ENCODE data around the gene SOX14. TPM values are rescaled to one million over a fixed set of nuclear protein-coding genes. Genes with fewer than 3 reads are reported as not detected.

The SOX14 gene
- total RNA-seq, 1 donor from 2014 or later: not detected

DNA sequence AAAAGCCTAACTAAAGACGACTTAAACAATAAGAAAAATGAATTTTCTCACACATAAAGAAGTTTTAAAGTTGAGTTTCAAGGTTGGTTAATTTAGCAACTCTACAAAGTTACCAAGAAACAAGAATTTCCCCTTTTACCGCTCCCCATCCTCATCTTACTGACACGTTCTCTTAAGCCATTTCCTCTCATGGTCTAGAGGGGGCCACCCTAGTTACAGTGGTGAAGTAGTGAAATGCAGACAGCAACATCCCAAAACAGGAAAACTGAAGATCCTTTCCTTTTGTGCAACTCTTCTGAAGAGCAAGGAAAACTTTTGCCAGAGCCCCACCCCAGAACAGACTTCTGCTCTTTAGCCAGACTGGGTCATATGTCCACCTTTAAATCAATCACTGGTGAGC, 17.3 kb upstream of the SOX14 start:
- H3K4me3 Mint-ChIP-seq: no peak overlapping the region
- Histone ChIP-seq H3F3A (ENCODE audit: low read depth) (no peaks in the 10 kb centered on the region), H4K20me1 (ENCODE audit: low read depth) (no peaks in the 10 kb centered on the region), H3K36me3 (no peaks in the 10 kb centered on the region), H3K4me1 (no peaks in the 10 kb centered on the region), H3K4me3 (no peak overlapping the region), H3K4me2 (no peak overlapping the region), H3K9ac (no peak overlapping the region), H3K27me3 (peaks cover 27% of the 10 kb centered on the region), H3K9me3 (ENCODE audit: low read depth) (no peaks in the 10 kb centered on the region), H3K79me2 (ENCODE audit: low read depth) (no peaks in the 10 kb centered on the region), H2AFZ (replicated peaks) (no peak overlapping the region), H3K27ac (no peak overlapping the region)
- H3K27ac Mint-ChIP-seq: no peak overlapping the region
- H3K9me3 Mint-ChIP-seq: no peaks in the 10 kb centered on the region
- H3K36me3 Mint-ChIP-seq: no peaks in the 10 kb centered on the region
- H3K27me3 Mint-ChIP-seq (ENCODE audit: insufficient read depth, low read depth): peaks cover 4% of the 10 kb centered on the region
- TF ChIP-seq EZH2phosphoT487 (IDR thresholded peaks at IDR 0.05) (no peak), CTCF (IDR thresholded peaks at IDR 0.05) (peak; percentile 7)
- H3K4me1 Mint-ChIP-seq: no peaks in the 10 kb centered on the region
- peak; percentile 2 for DNase-seq (ENCODE audit: low spot score)

GRCh38 chr3:137759505-137759904, 4.6 kb upstream of the SOX14 start:
- H3K4me3 Mint-ChIP-seq: no peak overlapping the region
- Histone ChIP-seq H3K4me2 (no peak overlapping the region), H3F3A (ENCODE audit: low read depth) (peaks cover 32% of the 10 kb centered on the region)

GRCh38 chr3:137760341-137761098, 3.6 kb upstream of the SOX14 start:
- Histone ChIP-seq H3K27me3 (peaks cover 85% of the 10 kb centered on the region), H3K4me1 (peaks cover 46% of the 10 kb centered on the region), H4K20me1 (ENCODE audit: low read depth) (peaks cover 55% of the 10 kb centered on the region), H2AFZ (replicated peaks) (peak overlapping the region; percentile 19), H3K79me2 (ENCODE audit: low read depth) (no peaks in the 10 kb centered on the region), H3K9ac (no peak overlapping the region), H3K9me3 (ENCODE audit: low read depth) (no peaks in the 10 kb centered on the region), H3K4me2 (peak overlapping the region; percentile 76), H3K4me3 (peak overlapping the region; percentile 40), H3K36me3 (no peaks in the 10 kb centered on the region), H3F3A (ENCODE audit: low read depth) (peaks cover 32% of the 10 kb centered on the region), H3K27ac (no peak overlapping the region)
- Mint-ChIP-seq H3K27me3 (ENCODE audit: insufficient read depth, low read depth) (peaks cover 66% of the 10 kb centered on the region), H3K4me1 (peaks cover 15% of the 10 kb centered on the region), H3K9me3 (peaks cover 4% of the 10 kb centered on the region), H3K36me3 (no peaks in the 10 kb centered on the region), H3K27ac (no peak overlapping the region), H3K4me3 (no peak overlapping the region)
- TF ChIP-seq CTCF (IDR thresholded peaks at IDR 0.05) (no peak), EZH2 (IDR thresholded peaks at IDR 0.05) (peak; percentile 83), EZH2phosphoT487 (IDR thresholded peaks at IDR 0.05) (peak; percentile 79)
- DNase-seq (ENCODE audit: low spot score): peak; percentile 54

More at GRCh38 chr3:137759505-137759904, 4.6 kb upstream of the SOX14 start:
- H3K9ac ChIP-seq: no peak overlapping the region
- H4K20me1 ChIP-seq (ENCODE audit: low read depth): peaks cover 45% of the 10 kb centered on the region
- H3K4me1 ChIP-seq: peaks cover 37% of the 10 kb centered on the region
- no peak for TF ChIP-seq CTCF (IDR thresholded peaks at IDR 0.05)
- no peak for TF ChIP-seq EZH2phosphoT487 (IDR thresholded peaks at IDR 0.05)
- TF ChIP-seq EZH2 (IDR thresholded peaks at IDR 0.05): no peak
- H3K36me3 ChIP-seq: no peaks in the 10 kb centered on the region
- H3K79me2 ChIP-seq (ENCODE audit: low read depth): no peaks in the 10 kb centered on the region
- peaks cover 13% of the 10 kb centered on the region for H3K4me1 Mint-ChIP-seq
- H3K27me3 Mint-ChIP-seq (ENCODE audit: insufficient read depth, low read depth): peaks cover 58% of the 10 kb centered on the region
- H2AFZ ChIP-seq (replicated peaks): no peak overlapping the region
- peaks cover 12% of the 10 kb centered on the region for H3K9me3 Mint-ChIP-seq
- no peak overlapping the region for H3K27ac Mint-ChIP-seq
- no peak overlapping the region for H3K4me3 ChIP-seq
- H3K36me3 Mint-ChIP-seq: no peaks in the 10 kb centered on the region
- peaks cover 82% of the 10 kb centered on the region for H3K27me3 ChIP-seq
- H3K27ac ChIP-seq: no peak overlapping the region
- no peak for DNase-seq (ENCODE audit: low spot score)
- no peaks in the 10 kb centered on the region for H3K9me3 ChIP-seq (ENCODE audit: low read depth)

Data from neural progenitor cell (in vitro differentiated cells).